ENCODE measurements around the gene ABAT. TPM values are rescaled to one million over a fixed set of nuclear protein-coding genes. Genes with fewer than 3 reads are reported as not detected.

Gene ABAT
- total RNA-seq, 2 experiments from 2014 or later: 2.0 to 6.7 TPM

DNA sequence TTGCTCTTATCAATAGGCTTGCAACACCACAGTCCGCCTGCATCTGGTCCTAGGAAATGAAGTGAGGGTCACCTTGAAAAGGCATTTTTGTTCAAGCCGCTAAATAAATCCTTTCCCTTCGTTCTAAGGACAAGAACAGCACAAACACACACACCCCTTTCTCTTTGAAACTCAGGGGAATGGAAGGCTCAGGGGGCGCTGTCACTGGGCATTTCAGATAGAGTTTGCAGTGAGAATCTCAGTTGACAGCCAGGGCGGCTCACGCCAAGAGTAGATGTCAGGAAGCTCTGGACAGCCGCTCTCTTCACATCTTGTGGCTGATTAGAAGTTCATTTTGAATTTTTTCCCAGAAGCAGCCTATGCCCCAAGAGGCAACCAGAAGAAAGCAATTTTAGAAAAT, 39.8 kb downstream of the ABAT start:
- Histone ChIP-seq H3K9me3 (ENCODE audit: low read length) (0 out of 2 replicates have a peak, but pooled peaks cover 5% of the 10 kb centered on the region), H3K9me2 (ENCODE audit: insufficient read depth, low read length) (no peaks in the 10 kb centered on the region), H3K4me2 (ENCODE audit: low read length) (no peak overlapping the region), H3K27ac (ENCODE audit: low read depth, low read length, poor library complexity, severe bottlenecking) (no peak overlapping the region), H2AFZ (ENCODE audit: low read length) (no peak overlapping the region), H4K20me1 (ENCODE audit: insufficient read depth, low read length) (no peaks in the 10 kb centered on the region), H3K36me3 (ENCODE audit: insufficient read depth, low read length) (no peaks in the 10 kb centered on the region), H3K4me1 (ENCODE audit: insufficient read depth, low read length, poor library complexity, severe bottlenecking) (no peaks in the 10 kb centered on the region), H3K4me3 (ENCODE audit: low read depth, low read length, poor library complexity, severe bottlenecking) (no peak overlapping the region), H3K79me2 (ENCODE audit: insufficient read depth, low read depth, low read length) (no peaks in the 10 kb centered on the region)
- DNase-seq (ENCODE audit: low spot score): no peak
- TF ChIP-seq, protein P1, sequence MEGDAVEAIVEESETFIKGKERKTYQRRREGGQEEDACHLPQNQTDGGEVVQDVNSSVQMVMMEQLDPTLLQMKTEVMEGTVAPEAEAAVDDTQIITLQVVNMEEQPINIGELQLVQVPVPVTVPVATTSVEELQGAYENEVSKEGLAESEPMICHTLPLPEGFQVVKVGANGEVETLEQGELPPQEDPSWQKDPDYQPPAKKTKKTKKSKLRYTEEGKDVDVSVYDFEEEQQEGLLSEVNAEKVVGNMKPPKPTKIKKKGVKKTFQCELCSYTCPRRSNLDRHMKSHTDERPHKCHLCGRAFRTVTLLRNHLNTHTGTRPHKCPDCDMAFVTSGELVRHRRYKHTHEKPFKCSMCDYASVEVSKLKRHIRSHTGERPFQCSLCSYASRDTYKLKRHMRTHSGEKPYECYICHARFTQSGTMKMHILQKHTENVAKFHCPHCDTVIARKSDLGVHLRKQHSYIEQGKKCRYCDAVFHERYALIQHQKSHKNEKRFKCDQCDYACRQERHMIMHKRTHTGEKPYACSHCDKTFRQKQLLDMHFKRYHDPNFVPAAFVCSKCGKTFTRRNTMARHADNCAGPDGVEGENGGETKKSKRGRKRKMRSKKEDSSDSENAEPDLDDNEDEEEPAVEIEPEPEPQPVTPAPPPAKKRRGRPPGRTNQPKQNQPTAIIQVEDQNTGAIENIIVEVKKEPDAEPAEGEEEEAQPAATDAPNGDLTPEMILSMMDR (conservative IDR thresholded peaks at IDR 0.05; ENCODE audit: low read length): no peak
- no peak for TF ChIP-seq EZH2phosphoT487 (IDR thresholded peaks at IDR 0.05; ENCODE audit: borderline replicate concordance, low read depth, low read length)
- intact Hi-C loops (cut with micrococcal nuclease; ENCODE audit: unreplicated experiment): no loop called here
- CTCF ChIA-PET (ENCODE audit: unreplicated experiment): no interaction called here
- POLR2A ChIA-PET: no interaction called here
- BruUV-seq (replicated peaks): no TSS peak

DNA sequence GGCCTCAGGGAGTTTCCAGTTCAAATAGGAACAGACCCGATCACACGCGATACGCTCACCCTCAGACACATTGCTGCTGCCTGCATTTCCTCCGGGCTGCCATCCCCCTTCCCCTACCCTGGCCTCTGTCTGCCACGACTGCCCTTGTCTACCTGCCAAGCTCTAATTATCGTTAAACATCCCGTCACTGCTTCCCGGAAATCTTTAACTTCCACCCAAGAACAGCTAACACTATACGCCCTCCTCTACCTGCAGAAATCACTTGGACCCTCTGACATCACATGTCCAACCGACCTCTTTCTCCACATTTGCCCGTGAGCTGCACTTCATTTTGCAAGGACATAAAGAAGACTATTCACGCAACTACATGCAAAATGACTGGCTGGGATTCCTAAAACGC, 40.4 kb downstream of the ABAT start:
- intact Hi-C loops (cut with micrococcal nuclease; ENCODE audit: unreplicated experiment): no loop called here
- CTCF ChIA-PET (ENCODE audit: unreplicated experiment): no interaction called here
- H3K9me2 ChIP-seq (ENCODE audit: insufficient read depth, low read length): no peaks in the 10 kb centered on the region
- no peaks in the 10 kb centered on the region for H3K36me3 ChIP-seq (ENCODE audit: insufficient read depth, low read length)
- H3K79me2 ChIP-seq (ENCODE audit: insufficient read depth, low read depth, low read length): no peaks in the 10 kb centered on the region
- no peak overlapping the region for H2AFZ ChIP-seq (ENCODE audit: low read length)
- 0 out of 2 replicates have a peak, but pooled peaks cover 5% of the 10 kb centered on the region for H3K9me3 ChIP-seq (ENCODE audit: low read length)
- no peaks in the 10 kb centered on the region for H3K4me1 ChIP-seq (ENCODE audit: insufficient read depth, low read length, poor library complexity, severe bottlenecking)
- POLR2A ChIA-PET: no interaction called here
- no peak overlapping the region for H3K27ac ChIP-seq (ENCODE audit: low read depth, low read length, poor library complexity, severe bottlenecking)
- no TSS peak for BruUV-seq (replicated peaks)
- H4K20me1 ChIP-seq (ENCODE audit: insufficient read depth, low read length): no peaks in the 10 kb centered on the region
- H3K4me2 ChIP-seq (ENCODE audit: low read length): no peak overlapping the region
- TF ChIP-seq, protein P1 (conservative IDR thresholded peaks at IDR 0.05; ENCODE audit: low read length): no peak
- no peak for TF ChIP-seq EZH2phosphoT487 (IDR thresholded peaks at IDR 0.05; ENCODE audit: borderline replicate concordance, low read depth, low read length)
- no peak overlapping the region for H3K4me3 ChIP-seq (ENCODE audit: low read depth, low read length, poor library complexity, severe bottlenecking)
- DNase-seq (ENCODE audit: low spot score): no peak

DNA sequence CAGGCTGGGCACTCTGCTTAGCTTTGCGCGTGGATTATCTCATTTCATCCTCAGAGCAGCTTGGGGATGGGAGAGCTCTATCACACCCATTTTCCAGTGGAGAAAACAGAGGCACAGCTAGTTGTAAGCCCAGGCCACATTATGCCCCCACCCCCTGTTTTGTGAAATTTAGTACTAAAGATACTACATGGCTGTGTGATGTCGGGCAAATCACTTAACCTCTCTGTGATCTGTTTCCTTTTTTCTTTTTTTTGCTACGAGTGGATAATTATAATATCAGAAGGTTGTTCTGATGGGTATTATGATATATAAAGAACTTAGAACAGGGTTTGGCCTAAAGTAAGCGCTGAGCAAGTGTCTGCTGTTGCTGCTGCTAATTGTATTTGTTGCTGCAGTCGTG, 41.6 kb downstream of the ABAT start:
- no peak overlapping the region for H3K4me3 ChIP-seq (ENCODE audit: low read depth, low read length, poor library complexity, severe bottlenecking)
- H3K4me2 ChIP-seq (ENCODE audit: low read length): no peak overlapping the region
- no TSS peak for BruUV-seq (replicated peaks)
- no peak overlapping the region for H2AFZ ChIP-seq (ENCODE audit: low read length)
- H3K27ac ChIP-seq (ENCODE audit: low read depth, low read length, poor library complexity, severe bottlenecking): no peak overlapping the region
- intact Hi-C loops (cut with micrococcal nuclease; ENCODE audit: unreplicated experiment): no loop called here
- CTCF ChIA-PET (ENCODE audit: unreplicated experiment): no interaction called here
- no peak for DNase-seq (ENCODE audit: low spot score)
- TF ChIP-seq, protein P1 (conservative IDR thresholded peaks at IDR 0.05; ENCODE audit: low read length): no peak
- no peak for TF ChIP-seq EZH2phosphoT487 (IDR thresholded peaks at IDR 0.05; ENCODE audit: borderline replicate concordance, low read depth, low read length)
- no peaks in the 10 kb centered on the region for H4K20me1 ChIP-seq (ENCODE audit: insufficient read depth, low read length)
- 0 out of 2 replicates have a peak, but pooled peaks cover 5% of the 10 kb centered on the region for H3K9me3 ChIP-seq (ENCODE audit: low read length)
- POLR2A ChIA-PET: no interaction called here
- no peaks in the 10 kb centered on the region for H3K79me2 ChIP-seq (ENCODE audit: insufficient read depth, low read depth, low read length)
- H3K4me1 ChIP-seq (ENCODE audit: insufficient read depth, low read length, poor library complexity, severe bottlenecking): no peaks in the 10 kb centered on the region
- H3K36me3 ChIP-seq (ENCODE audit: insufficient read depth, low read length): no peaks in the 10 kb centered on the region
- no peaks in the 10 kb centered on the region for H3K9me2 ChIP-seq (ENCODE audit: insufficient read depth, low read length)

Measured in OCI-LY7 (cell line).